Loucy (cell line): ENCODE data around the gene PLCB3.

Source experiments
- H2AFZ ChIP-seq: fragments of 200-600 bp; sonication (generic); 2 replicates; pipeline ENCODE4 v1.6.0; 2016; ENCODE audit warnings: antibody characterized with exemption, mild to moderate bottlenecking, low read length, moderate library complexity
- H3F3A ChIP-seq: fragments of 200-600 bp; 2 replicates; pipeline ENCODE4 v1.6.0; 2016; ENCODE audit warnings: antibody characterized with exemption, low read depth, mild to moderate bottlenecking
- H3K27me3 ChIP-seq: fragments of 200-600 bp; sonication (generic); 2 replicates; pipeline ENCODE4 v1.6.1; 2014; ENCODE audit warnings: low read length, mild to moderate bottlenecking; ENCODE audit not compliant: insufficient read depth, poor library complexity, severe bottlenecking
- H3K36me3 ChIP-seq: fragments of 200-600 bp; sonication (generic); 2 replicates; pipeline ENCODE4 v1.6.1; 2016; ENCODE audit warnings: low read length; ENCODE audit not compliant: insufficient read depth
- H3K4me1 ChIP-seq: fragments of 200-600 bp; sonication (generic); 2 replicates; pipeline ENCODE4 v1.5.1; 2014; ENCODE audit warnings: low read length, mild to moderate bottlenecking; ENCODE audit not compliant: insufficient read depth, poor library complexity, severe bottlenecking
- H3K4me2 ChIP-seq: fragments of 200-600 bp; sonication (generic); 2 replicates; pipeline ENCODE4 v1.6.0; 2014; ENCODE audit warnings: antibody characterized with exemption, low read length, low read depth, mild to moderate bottlenecking; ENCODE audit not compliant: poor library complexity, severe bottlenecking
- H3K4me3 ChIP-seq: fragments of 200-600 bp; sonication (generic); 2 replicates; pipeline ENCODE4 v1.5.1; 2014; ENCODE audit warnings: low read length, mild to moderate bottlenecking, mixed read lengths; ENCODE audit not compliant: poor library complexity, severe bottlenecking
- H3K79me2 ChIP-seq: fragments of 200-600 bp; sonication (generic); 2 replicates; pipeline ENCODE4 v1.6.1; 2014; ENCODE audit warnings: low read length; ENCODE audit not compliant: insufficient read depth
- H3K9ac ChIP-seq: fragments of 200-600 bp; sonication (generic); 2 replicates; pipeline ENCODE4 v1.6.0; 2014; ENCODE audit warnings: mild to moderate bottlenecking, low read depth, low read length, moderate library complexity; ENCODE audit not compliant: poor library complexity, severe bottlenecking
- H3K9me2 ChIP-seq: fragments of 200-600 bp; sonication (generic); replicated peaks from 2 replicates; pipeline ENCODE4 v1.6.1; 2016; ENCODE audit warnings: low read depth, low read length, mixed read lengths
- H3K9me3 ChIP-seq: fragments of 200-600 bp; sonication (generic); 2 replicates; pipeline ENCODE4 v1.6.1; 2014; ENCODE audit warnings: mild to moderate bottlenecking, antibody characterized with exemption, low read length, low read depth; ENCODE audit not compliant: insufficient read depth
- H4K20me1 ChIP-seq: fragments of 200-600 bp; sonication (generic); 2 replicates; pipeline ENCODE4 v1.6.0; 2014; ENCODE audit warnings: antibody characterized with exemption, low read length, mild to moderate bottlenecking; ENCODE audit not compliant: insufficient read depth, poor library complexity, severe bottlenecking
- EZH2phosphoT487 ChIP-seq: fragments of 200-600 bp; IDR thresholded peaks from 2 replicates; pipeline ENCODE4 v1.6.1; 2018; ENCODE audit warnings: antibody characterized with exemption, mild to moderate bottlenecking, moderate library complexity, borderline replicate concordance
- TF ChIP-seq, protein P1 (sequence below): fragments of 200-600 bp; sonication (generic); conservative IDR thresholded peaks from 2 replicates; pipeline ENCODE4 v1.5.1; 2014; ENCODE audit warnings: mild to moderate bottlenecking, antibody characterized with exemption, low read length

PLCB3 gene

DNA sequence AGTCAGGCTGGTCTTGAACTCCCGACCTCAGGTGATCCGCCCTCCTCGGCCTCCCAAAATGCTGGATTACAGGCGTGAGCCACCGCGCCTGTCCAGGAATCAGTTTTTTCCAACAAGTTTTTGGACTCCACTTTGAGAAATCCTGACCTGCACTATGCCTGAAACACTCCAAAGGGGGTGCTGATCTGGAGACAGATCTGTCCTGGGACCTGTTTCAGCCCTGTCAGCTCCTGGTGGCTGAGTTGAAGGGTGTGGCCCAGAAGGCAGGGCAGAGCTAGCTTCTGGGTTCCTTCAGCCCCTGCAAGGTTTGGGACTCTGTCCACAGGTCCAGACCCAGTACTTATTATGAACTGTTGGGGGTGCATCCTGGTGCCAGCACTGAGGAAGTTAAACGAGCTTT, 19.8 kb upstream of the PLCB3 start:
- Histone ChIP-seq H3K4me3 (peak overlapping the region; percentile 86), H3K4me2 (peak overlapping the region; percentile 81), H3F3A (peaks cover 6% of the 10 kb centered on the region; the same call in 1 of the 2 replicates), H3K9me2 (no peaks in the 10 kb centered on the region), H3K79me2 (peaks cover 40% of the 10 kb centered on the region), H3K4me1 (peaks cover 22% of the 10 kb centered on the region), H3K36me3 (no peaks in the 10 kb centered on the region), H2AFZ (no peak overlapping the region), H3K27me3 (no peaks in the 10 kb centered on the region), H3K9me3 (no peaks in the 10 kb centered on the region), H3K9ac (peak overlapping the region; percentile 80), H4K20me1 (peaks cover 30% of the 10 kb centered on the region)
- TF ChIP-seq, protein P1, sequence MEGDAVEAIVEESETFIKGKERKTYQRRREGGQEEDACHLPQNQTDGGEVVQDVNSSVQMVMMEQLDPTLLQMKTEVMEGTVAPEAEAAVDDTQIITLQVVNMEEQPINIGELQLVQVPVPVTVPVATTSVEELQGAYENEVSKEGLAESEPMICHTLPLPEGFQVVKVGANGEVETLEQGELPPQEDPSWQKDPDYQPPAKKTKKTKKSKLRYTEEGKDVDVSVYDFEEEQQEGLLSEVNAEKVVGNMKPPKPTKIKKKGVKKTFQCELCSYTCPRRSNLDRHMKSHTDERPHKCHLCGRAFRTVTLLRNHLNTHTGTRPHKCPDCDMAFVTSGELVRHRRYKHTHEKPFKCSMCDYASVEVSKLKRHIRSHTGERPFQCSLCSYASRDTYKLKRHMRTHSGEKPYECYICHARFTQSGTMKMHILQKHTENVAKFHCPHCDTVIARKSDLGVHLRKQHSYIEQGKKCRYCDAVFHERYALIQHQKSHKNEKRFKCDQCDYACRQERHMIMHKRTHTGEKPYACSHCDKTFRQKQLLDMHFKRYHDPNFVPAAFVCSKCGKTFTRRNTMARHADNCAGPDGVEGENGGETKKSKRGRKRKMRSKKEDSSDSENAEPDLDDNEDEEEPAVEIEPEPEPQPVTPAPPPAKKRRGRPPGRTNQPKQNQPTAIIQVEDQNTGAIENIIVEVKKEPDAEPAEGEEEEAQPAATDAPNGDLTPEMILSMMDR: no peak
- no peak for TF ChIP-seq EZH2phosphoT487

DNA sequence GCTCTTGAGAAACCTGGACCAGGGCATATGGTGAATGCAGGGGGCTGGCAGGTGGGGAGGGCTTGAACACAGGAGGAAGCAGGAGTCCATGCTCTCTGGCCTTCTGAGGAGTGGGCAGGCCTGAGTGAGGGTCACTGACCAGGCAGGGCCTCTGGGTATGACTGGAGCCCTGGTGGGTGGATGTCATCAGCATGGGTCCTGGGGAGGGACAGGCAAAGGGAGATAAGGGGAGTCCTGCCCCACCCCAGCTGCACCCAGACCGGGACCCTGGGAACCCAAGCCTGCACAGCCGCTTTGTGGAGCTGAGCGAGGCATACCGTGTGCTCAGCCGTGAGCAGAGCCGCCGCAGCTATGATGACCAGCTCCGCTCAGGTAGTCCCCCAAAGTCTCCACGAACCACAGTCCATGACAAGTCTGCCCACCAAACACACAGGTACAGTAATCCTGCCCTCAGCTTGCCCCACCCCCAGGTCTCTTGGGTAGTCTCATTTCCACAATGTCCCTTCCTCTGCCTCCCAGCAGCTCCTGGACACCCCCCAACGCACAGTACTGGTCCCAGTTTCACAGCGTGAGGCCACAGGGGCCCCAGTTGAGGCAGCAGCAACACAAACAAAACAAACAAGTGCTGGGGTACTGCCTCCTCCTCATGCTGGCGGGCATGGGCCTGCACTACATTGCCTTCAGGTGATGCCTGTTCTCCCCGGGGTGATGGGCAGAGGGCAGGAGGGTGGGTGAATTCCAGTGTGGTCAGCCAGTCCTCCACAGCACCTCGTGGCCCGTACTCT, 19.0 kb upstream of the PLCB3 start:
- peaks cover 32% of the 10 kb centered on the region for H3K79me2 ChIP-seq
- H3K9me2 ChIP-seq: no peaks in the 10 kb centered on the region
- H3F3A ChIP-seq: peaks cover 6% of the 10 kb centered on the region; the same call in 1 of the 2 replicates
- peaks cover 18% of the 10 kb centered on the region for H3K4me1 ChIP-seq
- TF ChIP-seq EZH2phosphoT487: no peak
- TF ChIP-seq, protein P1: no peak
- H4K20me1 ChIP-seq: peaks cover 24% of the 10 kb centered on the region
- H3K4me3 ChIP-seq: no peak overlapping the region
- H3K36me3 ChIP-seq: no peaks in the 10 kb centered on the region
- H3K9me3 ChIP-seq: no peaks in the 10 kb centered on the region
- H3K4me2 ChIP-seq: peak overlapping the region; percentile 81
- H2AFZ ChIP-seq: no peak overlapping the region
- H3K27me3 ChIP-seq: no peaks in the 10 kb centered on the region
- H3K9ac ChIP-seq: peak overlapping the region; percentile 18

DNA sequence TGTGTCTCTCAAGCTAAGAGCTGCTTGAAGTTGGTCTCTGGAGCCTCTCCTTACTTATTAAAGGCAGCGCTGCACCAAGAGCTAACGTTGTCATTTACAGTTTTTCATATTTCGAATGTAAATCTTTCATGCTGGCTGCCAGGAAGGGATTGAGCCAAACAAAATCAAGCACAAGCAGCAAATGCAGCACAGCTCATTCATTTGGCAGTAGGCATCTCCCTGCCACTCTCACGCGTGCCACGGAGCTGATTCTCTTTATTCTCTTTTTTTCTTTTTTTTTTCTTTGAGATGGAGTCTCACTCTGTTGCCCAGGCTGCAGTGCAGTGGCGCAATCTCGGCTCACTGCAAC, 18.4 kb upstream of the PLCB3 start:
- Histone ChIP-seq H3K4me1 (peaks cover 16% of the 10 kb centered on the region), H3F3A (peaks cover 6% of the 10 kb centered on the region; the same call in 1 of the 2 replicates), H3K9me3 (no peaks in the 10 kb centered on the region), H3K27me3 (no peaks in the 10 kb centered on the region), H3K36me3 (no peaks in the 10 kb centered on the region), H3K4me2 (no peak overlapping the region), H3K9ac (no peak overlapping the region), H2AFZ (no peak overlapping the region), H3K4me3 (no peak overlapping the region), H3K79me2 (peaks cover 28% of the 10 kb centered on the region; the same call in 1 of the 2 replicates), H3K9me2 (no peaks in the 10 kb centered on the region), H4K20me1 (peaks cover 21% of the 10 kb centered on the region)
- TF ChIP-seq, protein P1: no peak
- TF ChIP-seq EZH2phosphoT487: no peak
